Uterus (tissue), 2 donors: Measurements from ENCODE around the gene FMOD.

Experiments used
- POLR2A ChIP-seq, 2 donors: fragments of 450-650 bp; IDR thresholded peaks; one replicate each; pipeline ENCODE4 v1.6.1; 2016; ENCODE audit warnings: antibody characterized with exemption in 2 of 2, mild to moderate bottlenecking in 1 of 2, moderate library complexity in 1 of 2
- TF ChIP-seq, protein P1 (sequence below), 4 experiments: fragments of 200-600 bp in 2 of 4; fragments of 450-650 bp in 2 of 4; sonication (generic) in 2 of 4; IDR thresholded peaks; one replicate each; pipeline ENCODE4 v1.5.1; 2016 to 2019; ENCODE audit warnings: antibody characterized with exemption in 4 of 4, mild to moderate bottlenecking in 2 of 4, moderate library complexity in 1 of 4

DNA sequence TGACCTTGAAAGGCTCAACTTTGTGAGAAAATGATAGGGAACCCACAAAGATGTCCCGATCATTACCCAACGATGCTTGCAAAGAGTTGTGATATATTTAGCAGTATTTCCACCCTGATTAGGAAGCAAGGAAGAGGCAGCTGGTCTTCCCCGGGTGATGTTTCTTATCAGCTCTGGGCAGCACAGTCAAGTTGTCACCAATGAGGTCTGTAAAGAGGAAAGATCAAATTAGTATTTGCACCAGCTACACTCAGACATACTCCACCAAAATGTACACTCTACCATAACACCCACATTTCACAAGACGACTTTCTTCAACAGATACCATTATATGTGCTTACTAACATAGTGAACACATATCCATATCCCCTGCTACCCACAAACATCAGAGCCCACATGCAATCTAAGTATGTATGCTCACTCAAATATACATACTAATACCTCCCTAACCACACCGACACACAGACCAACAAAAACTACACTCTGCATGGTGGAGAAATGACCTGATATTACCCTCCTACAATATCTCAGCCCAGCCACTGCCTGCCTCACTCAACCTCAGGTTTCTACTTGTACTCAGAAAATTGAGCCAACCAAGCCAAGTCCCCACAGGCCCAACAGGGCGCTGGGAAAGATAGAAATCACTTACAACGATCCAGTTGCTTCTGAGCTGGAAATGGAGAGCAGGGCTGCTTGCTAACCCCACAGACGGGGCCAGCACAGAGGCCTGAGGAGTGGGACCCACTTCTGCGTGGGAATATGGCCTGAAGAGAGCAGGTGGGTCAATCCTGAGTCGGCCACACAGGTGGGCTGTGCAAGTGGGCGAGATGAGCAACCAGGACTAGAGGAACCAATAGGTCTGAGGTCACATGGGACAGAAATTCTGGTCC, 50.2 kb downstream of the FMOD start:
- no peak for TF ChIP-seq POLR2A (IDR thresholded peaks at IDR 0.05)
- TF ChIP-seq, protein P1, sequence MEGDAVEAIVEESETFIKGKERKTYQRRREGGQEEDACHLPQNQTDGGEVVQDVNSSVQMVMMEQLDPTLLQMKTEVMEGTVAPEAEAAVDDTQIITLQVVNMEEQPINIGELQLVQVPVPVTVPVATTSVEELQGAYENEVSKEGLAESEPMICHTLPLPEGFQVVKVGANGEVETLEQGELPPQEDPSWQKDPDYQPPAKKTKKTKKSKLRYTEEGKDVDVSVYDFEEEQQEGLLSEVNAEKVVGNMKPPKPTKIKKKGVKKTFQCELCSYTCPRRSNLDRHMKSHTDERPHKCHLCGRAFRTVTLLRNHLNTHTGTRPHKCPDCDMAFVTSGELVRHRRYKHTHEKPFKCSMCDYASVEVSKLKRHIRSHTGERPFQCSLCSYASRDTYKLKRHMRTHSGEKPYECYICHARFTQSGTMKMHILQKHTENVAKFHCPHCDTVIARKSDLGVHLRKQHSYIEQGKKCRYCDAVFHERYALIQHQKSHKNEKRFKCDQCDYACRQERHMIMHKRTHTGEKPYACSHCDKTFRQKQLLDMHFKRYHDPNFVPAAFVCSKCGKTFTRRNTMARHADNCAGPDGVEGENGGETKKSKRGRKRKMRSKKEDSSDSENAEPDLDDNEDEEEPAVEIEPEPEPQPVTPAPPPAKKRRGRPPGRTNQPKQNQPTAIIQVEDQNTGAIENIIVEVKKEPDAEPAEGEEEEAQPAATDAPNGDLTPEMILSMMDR (IDR thresholded peaks at IDR 0.05) = no peak
